Endodermal cell (in vitro differentiated cells): Measurements from ENCODE around the gene HHAT. TPM values are rescaled to one million over a fixed set of nuclear protein-coding genes. Genes with fewer than 3 reads are reported as not detected.

Experiments
- DNase-seq: peaks from one replicate; pipeline ENCODE4 v3.0.0-alpha.2; 2017
- H3K27ac ChIP-seq: 2 replicates; pipeline ENCODE4 v1.5.1; 2013; ENCODE audit warnings: mild to moderate bottlenecking, low read depth, low read length, moderate library complexity
- H3K27me3 ChIP-seq: 2 replicates; pipeline ENCODE4 v1.6.1; 2013; ENCODE audit warnings: mild to moderate bottlenecking, low read length, moderate library complexity; ENCODE audit not compliant: insufficient read depth, control insufficient read depth, poor library complexity, severe bottlenecking
- H3K36me3 ChIP-seq: 2 replicates; pipeline ENCODE4 v1.7.0; 2013; ENCODE audit warnings: mild to moderate bottlenecking, low read length, moderate library complexity; ENCODE audit not compliant: control insufficient read depth, insufficient read depth
- H3K4me1 ChIP-seq: one replicate; pipeline ENCODE4 v1.7.0; 2013; ENCODE audit warnings: low read length; ENCODE audit not compliant: control insufficient read depth, insufficient read depth
- H3K4me3 ChIP-seq: 2 replicates; pipeline ENCODE4 v1.5.1; 2013; ENCODE audit warnings: mild to moderate bottlenecking, low read length, moderate library complexity
- H3K9ac ChIP-seq: 2 replicates; pipeline ENCODE4 v1.6.1; 2013; ENCODE audit warnings: mild to moderate bottlenecking, low read length, moderate library complexity; ENCODE audit not compliant: poor library complexity, severe bottlenecking; ENCODE audit errors: extremely low read depth
- H3K9me3 ChIP-seq: 2 replicates; pipeline ENCODE4 v1.6.1; 2013; ENCODE audit warnings: mild to moderate bottlenecking, low read length, moderate library complexity; ENCODE audit not compliant: control insufficient read depth
- H3K27ac Mint-ChIP-seq: 2 replicates; pipeline ENCODE4 v1.8.0; 2020; ENCODE audit warnings: mixed read lengths
- H3K27me3 Mint-ChIP-seq: 2 replicates; pipeline ENCODE4 v1.8.0; 2021; ENCODE audit warnings: mild to moderate bottlenecking, mixed read lengths; ENCODE audit not compliant: insufficient read depth
- H3K36me3 Mint-ChIP-seq: 2 replicates; pipeline ENCODE4 v1.8.0; 2020; ENCODE audit warnings: low read depth, mixed read lengths
- H3K4me1 Mint-ChIP-seq: 2 replicates; pipeline ENCODE4 v1.8.0; 2020; ENCODE audit warnings: mixed read lengths
- H3K4me3 Mint-ChIP-seq: 2 replicates; pipeline ENCODE4 v1.8.0; 2020; ENCODE audit warnings: mild to moderate bottlenecking, moderate library complexity, mixed read lengths
- H3K9me3 Mint-ChIP-seq: 2 replicates; pipeline ENCODE4 v1.8.0; 2020; ENCODE audit warnings: mild to moderate bottlenecking, mixed read lengths
- CTCF ChIP-seq: fragments of 200-600 bp; sonication (generic); conservative IDR thresholded peaks from 2 replicates; pipeline ENCODE4 v1.5.0; 2021; ENCODE audit warnings: antibody characterized with exemption, mild to moderate bottlenecking
- WGBS, 2 experiments: methylation state at CpG; one replicate each; pipeline versions ENCODE4 v1.1.5 to v1.1.7; 2013; ENCODE audit warnings: missing lambda C conversion rate in 2 of 2, mixed read lengths in 1 of 2; ENCODE audit not compliant: insufficient coverage in 1 of 2, insufficient read length in 1 of 2; 5-methylcytosine and 5-hydroxymethylcytosine counted together
- total RNA-seq, 2 donors: library from RNA; stranded (reverse); fragmentation: NEBNext Ultra II Directional in 1 of 2; extraction: Animal tissue kit (Norgen Biotek cat#: 25700) in 1 of 2; gene quantifications; 2 replicates in 1 of 2; 3 replicates in 1 of 2; pipeline ENCODE4 v1.2.1, GENCODE V29; 2021

The HHAT gene
- total RNA-seq, 2 donors from 2014 or later: 6.9 to 9.8 TPM

GRCh38 chr1:210465150-210465549 lies 136.4 kb downstream of the HHAT start:
- WGBS, 2 experiments: 81 to 93% methylated on average over 2 to 3 of the region's 3 CpGs
- no peak for TF ChIP-seq CTCF
- H3K27me3 Mint-ChIP-seq: no peaks in the 10 kb centered on the region

GRCh38 chr1:210467440-210468043 lies 138.8 kb downstream of the HHAT start:
- no peak overlapping the region for H3K4me3 Mint-ChIP-seq
- Histone ChIP-seq H3K27ac (no peak overlapping the region), H3K4me3 (no peak overlapping the region), H3K9ac (no peak overlapping the region), H3K27me3 (peaks cover 10% of the 10 kb centered on the region), H3K36me3 (no peaks in the 10 kb centered on the region), H3K9me3 (no peaks in the 10 kb centered on the region), H3K4me1 (no peaks in the 10 kb centered on the region)
- WGBS, 2 experiments: 89 to 92% methylated on average over 2 of the region's 2 CpGs
- H3K36me3 Mint-ChIP-seq: no peaks in the 10 kb centered on the region
- H3K9me3 Mint-ChIP-seq: no peaks in the 10 kb centered on the region
- H3K4me1 Mint-ChIP-seq: no peaks in the 10 kb centered on the region
- TF ChIP-seq CTCF: no peak
- DNase-seq: no peak
- no peaks in the 10 kb centered on the region for H3K27me3 Mint-ChIP-seq
- no peak overlapping the region for H3K27ac Mint-ChIP-seq

More at GRCh38 chr1:210465150-210465549, 136.4 kb downstream of the HHAT start:
- Mint-ChIP-seq H3K4me1 (no peaks in the 10 kb centered on the region), H3K4me3 (no peak overlapping the region), H3K27ac (no peak overlapping the region), H3K36me3 (no peaks in the 10 kb centered on the region), H3K9me3 (no peaks in the 10 kb centered on the region)
- no peaks in the 10 kb centered on the region for H3K4me1 ChIP-seq
- H3K9ac ChIP-seq: no peak overlapping the region
- H3K27ac ChIP-seq: no peak overlapping the region
- DNase-seq: no peak
- H3K36me3 ChIP-seq: no peaks in the 10 kb centered on the region
- H3K9me3 ChIP-seq: no peaks in the 10 kb centered on the region
- no peaks in the 10 kb centered on the region for H3K27me3 ChIP-seq
- no peak overlapping the region for H3K4me3 ChIP-seq

- no peaks in the 10 kb centered on the region for H3K36me3 Mint-ChIP-seq
- no peaks in the 10 kb centered on the region for H3K27me3 Mint-ChIP-seq
- no peaks in the 10 kb centered on the region for H3K9me3 ChIP-seq
- WGBS, 2 experiments: 82% methylated on average over 2 of the region's 3 CpGs; no CpG with 5 or more reads in 1 of the 2 experiments
- H3K27ac ChIP-seq: no peak overlapping the region
- H3K36me3 ChIP-seq: no peaks in the 10 kb centered on the region
- no peaks in the 10 kb centered on the region for H3K4me1 ChIP-seq
- peaks cover 10% of the 10 kb centered on the region for H3K27me3 ChIP-seq
- H3K4me1 Mint-ChIP-seq: peaks cover 9% of the 10 kb centered on the region
- TF ChIP-seq CTCF: no peak
- H3K9me3 Mint-ChIP-seq: no peaks in the 10 kb centered on the region
- no peak for DNase-seq
- no peak overlapping the region for H3K9ac ChIP-seq
- no peak overlapping the region for H3K4me3 ChIP-seq
- no peak overlapping the region for H3K27ac Mint-ChIP-seq
- no peak overlapping the region for H3K4me3 Mint-ChIP-seq
These were observed 140.7 kb downstream of the HHAT start for GRCh38 chr1:210469441-210469840.
